ENCODE measurements around the gene SNAPC5.

Gene SNAPC5

GRCh38 chr15:66454143-66454542 is 43.4 kb downstream of the SNAPC5 start:
- no peaks in the 10 kb centered on the region for H3K27me3 ChIP-seq (ENCODE audit: control insufficient read depth, insufficient read depth, low read length)
- H3K9ac ChIP-seq = no peak overlapping the region
- no peak overlapping the region for H3K4me2 ChIP-seq (ENCODE audit: low read length)
- no peak overlapping the region for H2AFZ ChIP-seq
- TF ChIP-seq, protein P1, sequence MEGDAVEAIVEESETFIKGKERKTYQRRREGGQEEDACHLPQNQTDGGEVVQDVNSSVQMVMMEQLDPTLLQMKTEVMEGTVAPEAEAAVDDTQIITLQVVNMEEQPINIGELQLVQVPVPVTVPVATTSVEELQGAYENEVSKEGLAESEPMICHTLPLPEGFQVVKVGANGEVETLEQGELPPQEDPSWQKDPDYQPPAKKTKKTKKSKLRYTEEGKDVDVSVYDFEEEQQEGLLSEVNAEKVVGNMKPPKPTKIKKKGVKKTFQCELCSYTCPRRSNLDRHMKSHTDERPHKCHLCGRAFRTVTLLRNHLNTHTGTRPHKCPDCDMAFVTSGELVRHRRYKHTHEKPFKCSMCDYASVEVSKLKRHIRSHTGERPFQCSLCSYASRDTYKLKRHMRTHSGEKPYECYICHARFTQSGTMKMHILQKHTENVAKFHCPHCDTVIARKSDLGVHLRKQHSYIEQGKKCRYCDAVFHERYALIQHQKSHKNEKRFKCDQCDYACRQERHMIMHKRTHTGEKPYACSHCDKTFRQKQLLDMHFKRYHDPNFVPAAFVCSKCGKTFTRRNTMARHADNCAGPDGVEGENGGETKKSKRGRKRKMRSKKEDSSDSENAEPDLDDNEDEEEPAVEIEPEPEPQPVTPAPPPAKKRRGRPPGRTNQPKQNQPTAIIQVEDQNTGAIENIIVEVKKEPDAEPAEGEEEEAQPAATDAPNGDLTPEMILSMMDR (IDR thresholded peaks at IDR 0.05) = no peak
- no peaks in the 10 kb centered on the region for H3K9me3 ChIP-seq (ENCODE audit: control insufficient read depth, low read length)
- no peaks in the 10 kb centered on the region for H3K36me3 ChIP-seq (ENCODE audit: control insufficient read depth, insufficient read depth, low read length)
- H3K4me1 ChIP-seq = no peaks in the 10 kb centered on the region
- H3K79me2 ChIP-seq = no peaks in the 10 kb centered on the region
- H3K4me3 ChIP-seq (ENCODE audit: low read depth, low read length) = no peak overlapping the region
- H3K27ac ChIP-seq = no peak overlapping the region

DNA sequence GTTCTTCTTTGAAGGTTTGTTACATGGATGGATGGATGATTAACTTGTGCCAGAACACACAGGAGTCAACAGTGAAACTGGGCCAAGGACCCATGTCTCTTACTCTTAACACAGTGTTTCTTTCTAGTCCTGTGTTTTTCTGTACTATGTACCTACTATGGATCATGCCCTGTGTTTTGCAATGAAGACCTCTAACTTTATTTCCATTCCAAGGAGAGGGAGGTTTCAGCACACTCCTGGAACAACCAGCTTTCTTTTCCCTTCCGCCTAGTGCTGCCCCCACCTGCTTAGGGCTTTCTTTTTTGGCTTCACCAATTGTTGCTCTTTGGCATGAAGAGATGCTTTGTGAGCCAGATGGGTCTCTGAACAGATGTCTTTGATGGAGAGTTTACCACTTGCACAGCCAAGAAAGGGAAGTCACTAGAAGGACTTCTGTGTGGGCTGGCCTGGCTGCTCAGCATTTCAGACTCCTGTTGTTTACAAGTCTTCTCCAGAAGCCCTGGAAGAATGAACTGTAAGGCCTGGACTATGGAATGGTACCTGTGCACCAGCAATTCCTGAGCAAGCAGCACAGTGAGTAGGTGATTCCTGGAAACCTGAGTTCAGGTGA is 44.5 kb downstream of the SNAPC5 start:
- H3K27ac ChIP-seq = no peak overlapping the region

GRCh38 chr15:66452420-66452819 is 45.1 kb downstream of the SNAPC5 start:
- Histone ChIP-seq H3K27ac (no peak overlapping the region), H3K79me2 (no peaks in the 10 kb centered on the region), H2AFZ (no peak overlapping the region)

More for the DNA sequence above, 44.5 kb downstream of the SNAPC5 start:
- TF ChIP-seq, protein P1 (IDR thresholded peaks at IDR 0.05) = no peak
- Histone ChIP-seq H3K9ac (no peak overlapping the region), H2AFZ (no peak overlapping the region), H3K79me2 (no peaks in the 10 kb centered on the region), H3K9me3 (ENCODE audit: control insufficient read depth, low read length) (no peaks in the 10 kb centered on the region), H3K4me2 (ENCODE audit: low read length) (no peak overlapping the region), H3K4me1 (no peaks in the 10 kb centered on the region), H3K4me3 (ENCODE audit: low read depth, low read length) (no peak overlapping the region), H3K36me3 (ENCODE audit: control insufficient read depth, insufficient read depth, low read length) (no peaks in the 10 kb centered on the region), H3K27me3 (ENCODE audit: control insufficient read depth, insufficient read depth, low read length) (no peaks in the 10 kb centered on the region)

More at GRCh38 chr15:66452420-66452819, 45.1 kb downstream of the SNAPC5 start:
- no peaks in the 10 kb centered on the region for H3K36me3 ChIP-seq (ENCODE audit: control insufficient read depth, insufficient read depth, low read length)
- H3K9me3 ChIP-seq (ENCODE audit: control insufficient read depth, low read length) = no peaks in the 10 kb centered on the region
- H3K27me3 ChIP-seq (ENCODE audit: control insufficient read depth, insufficient read depth, low read length) = no peaks in the 10 kb centered on the region
- no peaks in the 10 kb centered on the region for H3K4me1 ChIP-seq
- no peak overlapping the region for H3K4me3 ChIP-seq (ENCODE audit: low read depth, low read length)
- TF ChIP-seq, protein P1 (IDR thresholded peaks at IDR 0.05) = no peak
- H3K4me2 ChIP-seq (ENCODE audit: low read length) = no peak overlapping the region
- no peak overlapping the region for H3K9ac ChIP-seq

Measured in parathyroid adenoma (tissue), 2 donors.